ENCODE results near the gene RXRG.

Gene RXRG

GRCh38 chr1:165364568-165365133 is 80.3 kb downstream of the RXRG start:
- no peak for DNase-seq

DNA sequence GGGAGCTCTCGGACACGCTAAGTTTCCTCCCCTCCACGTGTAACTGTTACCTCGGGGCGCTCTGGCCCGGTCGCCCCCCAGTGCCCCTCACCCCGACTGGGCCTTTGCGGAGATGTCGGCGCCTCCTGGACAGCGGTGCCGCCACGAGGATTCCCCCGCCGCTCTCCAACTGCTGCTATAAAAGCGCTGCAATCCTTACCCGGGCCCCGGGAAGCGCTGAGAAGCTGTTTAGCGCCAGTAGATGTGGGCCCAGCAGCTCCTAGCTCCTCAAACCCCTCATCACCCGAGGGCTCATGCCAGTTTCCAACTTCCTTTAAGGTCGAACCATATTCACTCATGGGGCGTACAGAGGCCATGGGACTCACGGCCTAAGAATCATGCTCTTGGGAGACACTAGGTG is 88.0 kb downstream of the RXRG start:
- no peak for DNase-seq

DNA sequence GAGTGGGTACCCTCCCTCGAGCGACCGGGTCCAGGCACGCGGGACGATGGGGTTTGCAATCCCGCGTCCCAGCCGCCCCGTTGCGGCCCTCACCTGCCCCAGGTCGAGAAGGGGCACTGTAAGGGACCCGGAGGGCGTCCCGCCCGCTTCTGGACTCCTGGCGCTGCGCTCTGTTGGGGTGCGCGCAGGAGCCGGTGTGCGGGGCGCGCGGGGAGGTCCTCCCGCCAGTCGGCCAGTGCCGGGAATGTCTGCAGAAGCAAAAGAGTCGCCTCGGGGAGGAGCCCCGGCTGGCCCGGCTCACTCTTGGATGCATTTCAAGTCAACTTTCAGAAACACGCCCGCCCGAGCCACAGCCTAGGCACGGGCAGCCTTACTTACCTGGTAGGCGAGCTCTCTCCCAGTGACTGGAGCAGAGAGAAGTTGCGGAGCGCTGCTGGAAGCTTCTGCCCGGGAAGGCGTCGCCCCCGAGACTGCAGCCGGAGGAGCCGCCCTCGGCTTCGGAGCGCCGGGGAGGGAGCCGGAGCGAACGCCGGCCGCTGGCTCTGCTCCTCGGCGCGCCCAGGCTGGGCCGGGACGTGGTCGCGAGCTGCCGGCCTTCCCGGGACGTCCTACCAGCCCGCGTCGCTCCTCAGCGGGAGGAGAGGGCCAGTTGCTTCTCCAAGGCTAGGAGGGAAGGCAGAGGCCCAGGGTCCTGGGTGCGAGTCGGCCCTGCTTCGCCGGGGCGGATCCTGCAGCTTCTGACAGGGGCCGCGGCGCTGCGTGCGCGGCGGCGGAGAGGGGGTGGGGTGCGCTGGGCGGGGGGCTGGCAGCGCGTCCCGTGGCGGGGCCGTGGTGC is 88.7 kb downstream of the RXRG start, which contains the start of gene LMX1A:
LMX1A (minus strand) TSS at position 739 of the 835 bp plus-strand sequence. CDS start 1,156 bp downstream, outside the sequence.
- no peak for DNase-seq

DNA sequence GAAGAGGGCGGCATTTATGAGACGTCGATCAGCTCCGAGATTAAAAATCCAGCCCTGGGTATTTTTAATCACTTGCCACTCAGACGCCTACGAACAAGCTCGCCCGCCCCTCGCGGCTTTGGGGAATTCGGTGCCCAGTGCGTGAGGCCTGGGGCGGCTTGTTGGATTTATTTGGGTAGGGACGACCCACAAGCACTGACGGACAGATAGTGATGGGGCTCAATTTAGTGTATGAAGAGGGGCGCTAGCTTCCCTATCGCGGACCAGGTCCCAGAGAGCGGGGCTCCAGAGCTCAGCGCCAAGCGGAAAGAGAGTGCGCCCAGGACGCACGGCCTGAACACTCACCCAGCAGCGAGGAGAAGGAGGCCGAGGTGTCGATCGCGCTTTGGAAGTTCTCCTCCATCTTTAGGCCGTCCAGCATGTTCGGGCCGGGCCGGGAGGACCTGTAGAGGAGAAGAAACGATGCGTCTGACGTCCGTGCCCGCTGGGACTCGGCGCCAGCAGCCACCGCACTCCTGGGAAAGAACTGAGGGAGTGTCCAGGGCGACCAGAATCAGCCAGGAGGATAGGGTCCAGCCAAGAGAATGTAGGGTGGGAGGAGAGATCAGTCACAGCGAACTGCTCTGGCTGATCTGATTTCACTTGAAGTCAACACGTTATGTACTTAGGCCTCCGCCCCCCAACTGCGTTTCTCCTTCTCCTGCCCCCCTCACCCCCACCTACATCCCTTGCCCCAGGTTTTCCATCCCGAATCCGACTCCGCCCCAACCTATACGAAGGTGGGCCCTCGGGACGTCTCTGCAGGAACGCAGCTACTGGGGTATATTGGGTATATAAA is 89.6 kb downstream of the RXRG start:
- no peak for DNase-seq

GRCh38 chr1:165354739-165355138 is 90.2 kb downstream of the RXRG start:
- DNase-seq, result no peak

DNA sequence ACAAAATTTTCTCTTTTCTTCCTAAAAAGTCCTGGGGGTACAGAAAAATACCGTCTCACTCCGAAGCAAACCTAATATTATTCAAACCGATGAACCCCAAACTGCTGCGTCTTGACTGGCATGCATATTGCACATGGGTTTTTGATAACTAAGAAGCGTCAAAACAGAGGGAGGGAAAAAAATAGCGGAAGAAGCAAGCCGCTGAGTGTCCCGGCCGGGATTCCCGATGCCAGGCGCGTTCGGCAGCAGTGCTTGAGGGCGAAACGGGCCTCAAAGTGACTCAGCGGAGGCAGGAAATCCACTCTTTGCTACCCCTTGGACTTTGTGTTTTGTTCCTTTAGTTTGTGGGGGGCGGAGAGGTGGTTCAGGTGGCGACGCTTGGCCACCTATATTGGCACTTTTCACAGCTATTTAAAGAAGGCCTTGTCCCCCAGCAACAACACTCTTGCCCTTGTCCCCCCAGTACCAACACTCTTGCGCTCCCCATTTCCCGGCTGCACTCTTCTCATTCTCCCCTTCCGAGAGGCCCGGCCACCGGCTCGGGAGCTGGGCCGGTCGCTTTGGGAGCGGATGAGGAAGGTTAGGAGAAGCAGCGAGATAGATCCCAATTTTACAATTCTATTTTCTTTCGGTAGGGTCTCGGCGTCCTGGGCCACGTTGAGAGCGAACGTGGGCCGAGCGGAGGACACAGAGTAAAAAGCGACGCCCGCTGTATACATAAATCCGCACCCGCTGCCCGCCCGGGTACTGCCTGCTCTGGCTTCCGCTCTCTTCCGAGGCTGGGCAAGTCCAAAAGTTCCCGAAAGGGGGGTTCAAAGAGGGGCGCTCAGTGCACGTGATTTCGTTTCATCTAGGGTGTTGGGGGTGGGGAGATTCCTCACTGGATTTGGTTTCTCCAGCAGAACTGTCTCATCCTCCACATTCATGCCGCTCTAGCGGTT is 90.9 kb downstream of the RXRG start:
- no peak for DNase-seq

GRCh38 chr1:165352442-165353293 is 92.3 kb downstream of the RXRG start:
- no peak for DNase-seq

DNA sequence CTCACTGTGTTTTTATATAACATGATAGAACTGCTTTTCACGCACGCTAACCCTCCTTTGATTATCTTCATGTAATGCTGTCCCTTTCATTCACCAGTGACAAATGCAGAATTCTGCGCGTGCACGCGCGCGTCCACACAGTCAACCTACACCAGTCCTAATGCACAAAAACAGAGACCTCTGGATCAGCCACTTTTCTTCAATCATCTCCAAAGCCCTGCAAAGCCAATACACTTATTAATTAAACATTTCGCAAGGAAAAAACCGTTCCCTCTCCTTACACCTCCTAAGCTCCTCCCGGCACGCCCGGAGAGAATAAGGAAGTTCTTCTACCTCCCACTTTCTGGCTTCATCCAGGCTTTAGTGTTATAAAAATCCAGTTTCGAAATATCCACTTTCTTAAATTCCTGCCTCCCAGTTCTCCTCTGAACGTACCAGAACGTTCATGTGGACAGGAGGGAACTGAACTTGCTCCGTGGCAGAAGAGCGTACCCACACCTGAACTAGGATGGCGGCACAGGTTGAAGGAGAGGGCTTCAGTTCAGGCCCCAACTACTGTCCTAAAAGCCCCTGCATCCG is 93.0 kb downstream of the RXRG start:
- DNase-seq, result no peak
